ENCODE data around the gene PLEKHA1.
A peak's percentile ranks its signal among the peaks of the same experiment; 100 is the strongest.

PLEKHA1 gene

GRCh38 chr10:122379537-122379936, 5.0 kb downstream of the PLEKHA1 start:
- DNase-seq, result no peak

- DNase-seq, result no peak
Observed at GRCh38 chr10:122380703-122381102, 6.2 kb downstream of the PLEKHA1 start.

DNA sequence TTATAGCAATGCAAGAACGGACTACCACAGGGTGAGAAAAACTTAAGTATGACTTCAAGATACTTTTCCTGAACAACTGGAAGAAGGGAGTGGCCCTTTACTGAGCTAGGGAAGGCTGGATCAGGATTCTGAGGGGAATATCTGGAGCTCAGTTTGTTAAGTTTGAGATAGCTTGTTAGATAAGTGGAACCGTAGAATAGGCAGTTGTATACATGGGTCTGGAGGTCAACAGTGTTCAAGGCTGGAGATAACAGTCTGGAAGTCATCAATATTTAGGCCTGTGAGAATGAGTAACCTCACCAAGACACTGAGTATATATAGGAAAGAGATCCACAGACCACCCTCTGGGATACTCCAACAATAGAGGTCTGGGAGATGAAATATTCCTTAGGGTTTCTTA, 7.2 kb downstream of the PLEKHA1 start:
- no peak for DNase-seq

DNA sequence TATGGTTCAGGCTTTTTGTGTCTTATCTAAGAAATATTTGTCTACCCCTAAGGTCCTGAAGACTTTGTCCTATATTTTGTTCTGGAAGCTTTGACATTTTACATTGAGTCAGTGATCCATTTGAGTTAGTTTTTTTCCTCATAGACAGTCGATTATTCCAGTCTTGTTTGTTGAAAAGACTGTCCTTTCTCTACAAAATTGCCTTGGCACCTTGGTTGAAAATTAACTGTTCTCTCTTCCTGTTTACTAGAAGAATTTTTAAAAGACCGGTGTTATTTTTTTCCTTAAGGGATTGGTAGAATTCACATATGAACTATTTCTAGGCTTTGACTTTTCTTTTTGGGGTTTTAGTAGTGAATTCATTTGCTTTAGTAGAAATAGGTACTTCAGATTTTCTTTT, 12.0 kb downstream of the PLEKHA1 start:
- no peak for DNase-seq

DNA sequence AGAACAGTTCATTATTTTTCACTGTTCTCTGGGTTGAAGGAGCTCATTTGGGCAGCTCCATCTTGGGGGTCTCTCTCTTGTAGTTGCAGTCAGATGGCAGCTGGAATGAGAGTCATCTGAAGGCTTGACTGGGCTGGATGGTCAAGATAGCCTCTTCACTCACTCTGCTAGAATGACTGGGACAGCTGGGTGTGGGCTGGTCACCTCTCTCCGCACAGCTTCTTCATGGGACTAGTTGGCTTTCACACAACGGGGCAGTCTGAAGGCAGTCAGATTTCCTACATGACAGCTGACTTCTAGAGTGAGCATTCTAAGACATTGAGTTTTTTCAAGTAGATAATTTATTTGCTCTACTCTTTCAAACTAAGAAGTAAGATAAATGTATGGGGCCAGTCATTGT, 13.1 kb downstream of the PLEKHA1 start:
- DNase-seq, result no peak

- no peak for DNase-seq
Observed at GRCh38 chr10:122388287-122388997, 13.9 kb downstream of the PLEKHA1 start.

- no peak for DNase-seq
Observed at GRCh38 chr10:122390271-122390670, 15.8 kb downstream of the PLEKHA1 start.

DNA sequence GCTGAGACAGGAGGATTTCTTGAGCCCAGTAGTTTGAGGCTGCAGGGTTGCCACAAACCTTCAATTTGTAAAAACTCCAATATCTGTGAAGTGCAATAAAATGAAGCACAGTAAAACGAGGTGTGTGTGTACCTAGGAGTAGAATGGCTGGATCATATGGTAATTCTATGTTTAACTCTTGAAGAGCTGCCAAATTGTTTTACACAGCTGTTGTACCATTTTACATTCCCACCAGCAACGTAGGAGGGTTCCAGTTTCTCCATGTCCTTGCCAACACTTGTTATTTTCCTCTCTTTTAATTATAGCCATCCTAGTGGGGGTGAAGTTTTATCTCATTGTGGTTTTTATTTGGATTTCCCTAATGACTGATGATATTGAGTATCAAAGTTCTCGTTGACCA, 16.2 kb downstream of the PLEKHA1 start:
- DNase-seq, result no peak

DNA sequence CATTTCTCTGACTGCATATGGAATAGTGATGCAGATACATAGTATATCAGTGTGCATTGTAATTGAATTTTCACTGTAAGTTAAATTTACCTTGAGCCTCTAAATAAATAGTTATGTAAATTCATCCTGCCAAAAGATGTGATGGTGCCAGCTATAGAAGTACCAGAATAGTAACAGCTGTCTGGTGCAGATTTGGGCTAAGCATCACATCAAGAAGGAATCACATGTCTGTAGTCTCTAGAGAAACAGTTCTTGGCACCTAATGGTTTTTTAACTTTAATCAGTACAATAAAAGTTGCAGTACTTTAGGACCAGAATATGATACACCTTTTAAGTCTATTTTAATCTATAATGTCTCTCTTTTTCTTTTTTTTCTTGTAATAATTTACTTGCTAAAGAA, 17.4 kb downstream of the PLEKHA1 start:
- no peak for DNase-seq

DNA sequence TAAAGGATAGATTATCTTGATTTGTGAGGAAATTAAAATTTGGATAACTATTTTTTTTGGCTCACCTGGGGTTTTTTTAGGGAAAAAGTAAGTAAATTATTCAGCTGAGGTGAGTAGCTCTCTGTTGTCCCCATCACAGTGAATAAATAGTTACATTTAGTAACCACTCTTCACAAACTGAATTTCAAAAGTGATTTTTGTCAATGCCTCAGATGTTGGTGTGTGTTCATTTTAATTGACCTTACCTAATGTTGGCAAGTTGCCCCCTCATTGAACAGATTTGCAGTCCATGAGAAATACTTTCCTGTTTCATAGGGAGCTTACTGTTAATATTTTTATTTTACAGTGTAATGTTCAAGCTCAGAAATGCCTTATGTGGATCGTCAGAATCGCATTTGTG, 18.3 kb downstream of the PLEKHA1 start:
- DNase-seq, result no peak

GRCh38 chr10:122393288-122393687, 18.8 kb downstream of the PLEKHA1 start:
- no peak for DNase-seq

DNA sequence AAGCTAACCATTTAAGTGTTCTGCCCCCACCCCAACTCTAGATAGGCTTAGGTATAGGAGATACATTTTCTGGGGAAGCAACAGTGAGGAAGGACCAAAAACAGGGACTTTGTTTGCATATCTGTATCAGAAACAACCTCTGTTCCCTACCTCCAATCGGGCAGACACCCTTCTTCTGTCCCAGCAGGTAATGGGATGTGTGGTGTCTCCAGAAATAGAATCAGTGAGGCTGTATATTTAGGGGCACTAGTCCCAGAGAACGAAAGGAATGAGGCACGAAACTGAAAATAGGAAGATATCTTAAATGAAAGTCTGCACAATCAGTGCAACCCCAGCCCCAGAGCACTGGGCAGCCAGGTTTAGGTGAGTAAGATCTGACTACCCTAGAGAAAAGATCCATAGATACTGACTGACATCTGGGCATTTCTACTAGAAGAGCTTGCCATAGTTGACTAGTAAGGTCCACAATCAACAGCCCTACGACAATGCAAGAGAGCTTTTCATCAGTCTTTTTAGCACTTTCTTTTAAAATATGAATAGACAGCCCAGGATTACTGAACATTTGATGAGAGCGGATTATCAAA, 28.1 kb downstream of the PLEKHA1 start:
- no peak for DNase-seq

DNA sequence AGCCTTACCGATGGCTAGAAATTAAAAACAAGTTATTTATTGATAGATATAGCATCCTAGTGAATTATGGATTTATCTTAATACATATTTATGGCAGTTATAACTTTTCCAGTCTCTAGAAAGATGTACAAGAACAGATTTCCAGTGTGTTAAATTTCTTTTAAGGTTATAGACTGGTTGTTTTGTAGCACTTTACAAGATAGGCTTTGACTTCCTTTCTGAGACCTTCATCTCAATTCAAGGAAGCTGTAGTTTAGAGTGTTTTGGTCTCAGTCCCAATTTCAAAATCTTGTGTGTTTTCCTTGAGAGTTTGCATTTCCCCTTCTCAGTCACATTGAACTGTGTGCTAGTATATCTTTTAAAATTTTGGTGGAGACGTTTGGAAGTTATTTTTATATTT, 30.1 kb downstream of the PLEKHA1 start:
- DNase-seq, result no peak

DNA sequence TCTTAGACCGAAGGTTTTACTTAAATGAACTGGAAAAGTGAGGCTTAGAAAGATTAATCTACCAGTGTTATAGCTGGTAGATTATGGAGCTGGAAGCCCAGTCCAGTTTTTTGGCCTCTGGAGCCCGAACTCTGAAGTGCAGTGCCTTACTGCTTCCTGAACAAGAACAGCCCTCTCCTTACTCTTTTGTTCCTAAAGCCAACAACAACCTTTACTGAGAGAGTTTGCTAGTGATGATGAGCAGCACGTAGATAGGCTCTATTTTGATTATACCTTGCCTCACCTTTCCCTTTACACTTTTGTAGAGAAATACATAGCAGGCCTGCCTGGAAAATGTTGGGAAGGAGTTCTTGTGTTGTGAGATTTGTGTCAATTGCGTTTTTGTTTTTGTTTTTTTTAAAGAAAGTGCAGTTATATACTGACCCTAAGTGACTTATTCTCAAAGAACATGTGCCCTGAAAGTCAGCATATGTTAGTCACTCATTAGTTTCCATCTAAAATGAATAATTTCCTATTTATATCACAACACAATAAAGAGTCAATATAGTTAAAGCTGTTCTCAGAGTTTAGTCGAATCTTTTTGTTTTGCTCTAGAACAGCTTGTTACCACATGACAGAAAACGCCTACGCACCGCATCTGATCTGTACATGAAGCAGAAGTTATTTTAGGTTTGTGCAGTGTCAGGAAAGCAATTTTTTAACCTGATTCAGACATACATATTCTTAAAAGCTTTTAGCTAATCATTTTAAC, 33.0 kb downstream of the PLEKHA1 start:
- peak in 2 of 4 experiments; percentile 8 to 44 for DNase-seq

GRCh38 chr10:122413327-122413726, 38.8 kb downstream of the PLEKHA1 start:
- no peak for DNase-seq

GRCh38 chr10:122417667-122418066, 43.2 kb downstream of the PLEKHA1 start:
- no peak for DNase-seq

- DNase-seq, result no peak
Observed at GRCh38 chr10:122419016-122419415, 44.5 kb downstream of the PLEKHA1 start.

- no peak for DNase-seq
Observed at GRCh38 chr10:122419876-122420623, 45.5 kb downstream of the PLEKHA1 start.

- DNase-seq, result no peak
Observed at GRCh38 chr10:122420624-122421007, 46.1 kb downstream of the PLEKHA1 start.

GRCh38 chr10:122421054-122421625, 46.6 kb downstream of the PLEKHA1 start:
- DNase-seq, result no peak

- no peak for DNase-seq
Observed at GRCh38 chr10:122421742-122422141, 47.2 kb downstream of the PLEKHA1 start.

- DNase-seq, result no peak
Observed at GRCh38 chr10:122422266-122422989, 47.9 kb downstream of the PLEKHA1 start.
